MM.1S (cell line): ENCODE data around the gene CLCA2.
A peak's percentile ranks its signal among the peaks of the same experiment; 100 is the strongest.

ENCODE experiments used
- DNase-seq: peaks from one replicate; pipeline ENCODE4 v3.0.0-alpha.2; 2015
- H2AFZ ChIP-seq: fragments of 300-600 bp; sonication (generic); 2 replicates; pipeline ENCODE4 v1.6.0; 2016; ENCODE audit warnings: antibody characterized with exemption, low read length
- H3F3A ChIP-seq: fragments of 300-600 bp; sonication (generic); 2 replicates; pipeline ENCODE4 v1.6.1; 2016; ENCODE audit warnings: mild to moderate bottlenecking, antibody characterized with exemption, low read length, moderate library complexity, mixed read lengths; ENCODE audit not compliant: insufficient read depth
- H3K27ac ChIP-seq: fragments of 300-600 bp; sonication (generic); 2 replicates; pipeline ENCODE4 v1.5.1; 2016; ENCODE audit warnings: mild to moderate bottlenecking, low read length
- H3K27me3 ChIP-seq: fragments of 300-600 bp; sonication (generic); replicated peaks from 2 replicates; pipeline ENCODE4 v1.6.0; 2016; ENCODE audit warnings: low read length; ENCODE audit not compliant: insufficient read depth
- H3K36me3 ChIP-seq: fragments of 300-600 bp; sonication (generic); replicated peaks from 2 replicates; pipeline ENCODE4 v1.6.1; 2016; ENCODE audit warnings: mild to moderate bottlenecking, low read length, mixed read lengths; ENCODE audit not compliant: insufficient read depth
- H3K4me1 ChIP-seq: fragments of 300-600 bp; sonication (generic); 2 replicates; pipeline ENCODE4 v1.6.1; 2016; ENCODE audit warnings: low read length, mixed read lengths
- H3K4me2 ChIP-seq: fragments of 300-600 bp; sonication (generic); 2 replicates; pipeline ENCODE4 v1.6.0; 2016; ENCODE audit warnings: low read depth, low read length
- H3K4me3 ChIP-seq: fragments of 300-600 bp; sonication (generic); 2 replicates; pipeline ENCODE4 v1.5.1; 2016; ENCODE audit warnings: low read length, mixed read lengths
- H3K79me2 ChIP-seq: fragments of 300-600 bp; sonication (generic); 2 replicates; pipeline ENCODE4 v1.6.1; 2016; ENCODE audit warnings: mixed run types, low read length, mixed read lengths
- H3K9ac ChIP-seq: fragments of 300-600 bp; sonication (generic); 2 replicates; pipeline ENCODE4 v1.6.1; 2016; ENCODE audit warnings: low read length, mixed read lengths
- H3K9me2 ChIP-seq: fragments of 300-600 bp; sonication (generic); replicated peaks from 2 replicates; pipeline ENCODE4 v1.6.1; 2016; ENCODE audit warnings: mild to moderate bottlenecking, low read length, mixed read lengths; ENCODE audit not compliant: insufficient read depth
- H3K9me3 ChIP-seq: fragments of 300-600 bp; sonication (generic); replicated peaks from 2 replicates; pipeline ENCODE4 v1.6.1; 2016; ENCODE audit warnings: mild to moderate bottlenecking, low read length, mixed read lengths; ENCODE audit not compliant: insufficient read depth
- H4K20me1 ChIP-seq: fragments of 300-600 bp; sonication (generic); 2 replicates; pipeline ENCODE4 v1.6.1; 2016; ENCODE audit warnings: mild to moderate bottlenecking, low read length, moderate library complexity, mixed read lengths; ENCODE audit not compliant: insufficient read depth
- EZH2 ChIP-seq: fragments of 300-600 bp; sonication (generic); optimal IDR thresholded peaks from 2 replicates; pipeline ENCODE3; 2017; ENCODE audit warnings: low read depth, mild to moderate bottlenecking, antibody characterized with exemption, low read length, mixed read lengths
- EZH2phosphoT487 ChIP-seq: fragments of 300-600 bp; sonication (generic); IDR thresholded peaks from 2 replicates; pipeline ENCODE4 v1.6.1; 2018; ENCODE audit warnings: antibody characterized with exemption, low read length
- TF ChIP-seq, protein P1 (sequence below): fragments of 300-600 bp; sonication (generic); IDR thresholded peaks from 2 replicates; pipeline ENCODE4 v1.5.1; 2016; ENCODE audit warnings: antibody characterized with exemption, low read length, mixed read lengths

CLCA2 gene

DNA sequence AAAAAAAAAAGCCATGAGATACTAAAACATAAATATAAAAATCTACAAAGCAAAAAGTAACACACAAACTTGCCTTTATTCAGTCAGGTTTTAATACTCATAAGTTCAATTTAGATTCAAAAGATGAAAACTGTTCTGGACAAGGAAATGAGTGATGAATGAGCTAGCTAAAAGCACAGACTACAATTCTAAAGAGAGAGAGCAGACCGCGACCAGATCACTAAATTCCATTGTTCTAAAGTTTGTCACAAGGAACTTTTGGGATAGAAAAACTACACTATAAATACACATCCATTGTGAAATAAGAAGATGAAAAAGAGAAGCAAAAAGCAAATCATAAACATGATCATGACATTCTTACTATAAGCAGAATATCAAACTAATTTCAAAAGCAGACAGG is 29.6 kb upstream of the CLCA2 start:
- no peak overlapping the region for H3K4me3 ChIP-seq
- H4K20me1 ChIP-seq: no peaks in the 10 kb centered on the region
- no peak overlapping the region for H3K9ac ChIP-seq
- no peaks in the 10 kb centered on the region for H3K27me3 ChIP-seq
- no peaks in the 10 kb centered on the region for H3K9me2 ChIP-seq
- TF ChIP-seq, protein P1, sequence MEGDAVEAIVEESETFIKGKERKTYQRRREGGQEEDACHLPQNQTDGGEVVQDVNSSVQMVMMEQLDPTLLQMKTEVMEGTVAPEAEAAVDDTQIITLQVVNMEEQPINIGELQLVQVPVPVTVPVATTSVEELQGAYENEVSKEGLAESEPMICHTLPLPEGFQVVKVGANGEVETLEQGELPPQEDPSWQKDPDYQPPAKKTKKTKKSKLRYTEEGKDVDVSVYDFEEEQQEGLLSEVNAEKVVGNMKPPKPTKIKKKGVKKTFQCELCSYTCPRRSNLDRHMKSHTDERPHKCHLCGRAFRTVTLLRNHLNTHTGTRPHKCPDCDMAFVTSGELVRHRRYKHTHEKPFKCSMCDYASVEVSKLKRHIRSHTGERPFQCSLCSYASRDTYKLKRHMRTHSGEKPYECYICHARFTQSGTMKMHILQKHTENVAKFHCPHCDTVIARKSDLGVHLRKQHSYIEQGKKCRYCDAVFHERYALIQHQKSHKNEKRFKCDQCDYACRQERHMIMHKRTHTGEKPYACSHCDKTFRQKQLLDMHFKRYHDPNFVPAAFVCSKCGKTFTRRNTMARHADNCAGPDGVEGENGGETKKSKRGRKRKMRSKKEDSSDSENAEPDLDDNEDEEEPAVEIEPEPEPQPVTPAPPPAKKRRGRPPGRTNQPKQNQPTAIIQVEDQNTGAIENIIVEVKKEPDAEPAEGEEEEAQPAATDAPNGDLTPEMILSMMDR: no peak
- no peak for TF ChIP-seq EZH2phosphoT487
- TF ChIP-seq EZH2: no peak
- peaks cover 4% of the 10 kb centered on the region for H3K4me1 ChIP-seq
- H2AFZ ChIP-seq: no peak overlapping the region
- no peak for DNase-seq
- H3K27ac ChIP-seq: no peak overlapping the region
- H3F3A ChIP-seq: peaks cover 11% of the 10 kb centered on the region; the same call in 1 of the 2 replicates
- peaks cover 14% of the 10 kb centered on the region for H3K79me2 ChIP-seq
- no peaks in the 10 kb centered on the region for H3K9me3 ChIP-seq
- no peak overlapping the region for H3K4me2 ChIP-seq
- H3K36me3 ChIP-seq: no peaks in the 10 kb centered on the region

DNA sequence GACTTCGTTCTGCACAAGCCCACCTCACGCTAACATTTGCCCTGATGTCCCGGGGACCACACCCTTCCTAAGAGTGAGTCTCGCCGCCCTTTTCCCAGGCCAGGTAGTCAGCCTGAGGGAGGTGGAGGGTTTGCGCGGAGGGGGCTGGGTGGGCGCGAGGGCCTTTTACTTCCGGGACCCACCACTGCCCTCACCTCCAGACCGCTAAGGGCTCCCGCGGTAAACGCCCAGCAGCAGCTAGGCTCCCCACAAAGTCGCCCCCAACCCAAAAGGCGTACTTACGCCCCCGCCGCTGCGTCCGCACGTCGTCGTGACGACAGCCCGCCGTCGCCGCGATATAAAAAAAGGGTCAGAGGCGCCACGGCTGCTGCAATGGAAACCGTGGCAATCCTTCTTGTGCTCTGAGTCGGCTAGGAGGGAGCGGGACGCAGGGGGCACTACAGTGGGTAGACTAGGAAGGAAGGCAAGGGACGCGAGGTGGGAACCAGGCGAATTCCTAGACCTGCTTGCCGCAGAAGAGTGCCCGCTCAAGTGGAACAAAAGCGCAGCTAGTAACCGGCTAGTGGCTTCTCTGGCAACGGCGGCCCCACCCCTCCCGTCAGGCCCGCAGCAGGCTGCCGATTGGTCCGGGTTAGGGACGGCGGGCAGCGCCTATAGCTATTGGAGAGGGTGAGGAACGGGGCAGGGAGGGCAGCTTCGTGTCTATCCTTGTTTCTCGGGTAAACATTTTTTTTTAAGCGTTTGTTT is 28.0 kb upstream of the CLCA2 start, which contains the start of gene ODF2L:
Gene ODF2L, minus strand, starts transcription at position 573 of the 747 bp plus-strand sequence. CDS start 9,296 bp downstream, outside the sequence.
- H3K27ac ChIP-seq: peak within 1 kb of the TSS; percentile 42; the same call in 1 of the 2 replicates
- TF ChIP-seq, protein P1: no peak
- no peak for TF ChIP-seq EZH2
- no peak for TF ChIP-seq EZH2phosphoT487
- peak; percentile 85 for DNase-seq

DNA sequence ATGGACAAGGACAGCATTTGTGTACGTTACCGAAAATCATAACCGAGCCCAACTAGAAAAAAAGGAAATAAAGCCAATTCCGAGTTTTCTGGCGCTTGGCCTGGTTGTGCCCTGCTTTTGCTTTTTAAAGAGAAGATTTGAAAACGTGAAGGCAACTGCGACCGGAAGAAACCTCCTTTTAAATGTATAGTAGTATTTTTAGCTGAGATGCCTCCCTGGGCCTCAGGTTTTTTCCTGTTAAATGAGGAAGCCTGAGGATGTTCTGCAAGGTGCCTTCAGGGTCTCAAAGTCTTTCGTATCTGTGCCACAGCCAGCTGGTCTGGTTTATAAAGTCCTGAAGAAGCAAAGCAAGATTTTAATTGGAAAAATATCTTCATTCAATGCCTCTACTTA is 27.5 kb upstream of the CLCA2 start:
- Histone ChIP-seq H3K27ac (peak overlapping the region; percentile 42; the same call in 1 of the 2 replicates), H3K4me3 (peak overlapping the region; percentile 98), H3K9me3 (no peaks in the 10 kb centered on the region), H3K36me3 (no peaks in the 10 kb centered on the region), H3K4me1 (no peaks in the 10 kb centered on the region), H3K4me2 (peak overlapping the region; percentile 80), H3K27me3 (no peaks in the 10 kb centered on the region), H3K79me2 (peaks cover 10% of the 10 kb centered on the region), H3K9me2 (no peaks in the 10 kb centered on the region), H2AFZ (peak overlapping the region; percentile 99), H3F3A (peaks cover 7% of the 10 kb centered on the region; the same call in 1 of the 2 replicates), H3K9ac (peak overlapping the region; percentile 68; the same call in 1 of the 2 replicates), H4K20me1 (no peaks in the 10 kb centered on the region)
- TF ChIP-seq, protein P1: no peak
- TF ChIP-seq EZH2phosphoT487: no peak
- no peak for TF ChIP-seq EZH2
- no peak for DNase-seq

More for the DNA sequence above, 28.0 kb upstream of the CLCA2 start, which contains the start of gene ODF2L:
- Histone ChIP-seq H3K27me3 (no peaks in the 10 kb centered on the region), H3K79me2 (peaks cover 10% of the 10 kb centered on the region), H3K36me3 (no peaks in the 10 kb centered on the region), H3K4me3 (peak within 1 kb of the TSS; percentile 98), H2AFZ (peak within 1 kb of the TSS; percentile 99), H3K9me2 (no peaks in the 10 kb centered on the region), H4K20me1 (no peaks in the 10 kb centered on the region), H3K4me2 (peak within 1 kb of the TSS; percentile 80), H3K4me1 (no peaks in the 10 kb centered on the region), H3K9ac (peak within 1 kb of the TSS; percentile 68; the same call in 1 of the 2 replicates), H3K9me3 (no peaks in the 10 kb centered on the region), H3F3A (peaks cover 7% of the 10 kb centered on the region; the same call in 1 of the 2 replicates)
